ENCODE results near the gene ARHGEF16.

The ARHGEF16 gene

GRCh38 chr1:3505161-3505560 lies 50.7 kb downstream of the ARHGEF16 start:
- TF ChIP-seq CTCF (IDR thresholded peaks at IDR 0.05; ENCODE audit: low read depth, low read length, missing control alignments), result no peak
- no peak for DNase-seq (ENCODE audit: extremely low read depth, low read depth)
- no peak overlapping the region for H3K4me3 ChIP-seq (replicated peaks; ENCODE audit: low read depth, low read length)

DNA sequence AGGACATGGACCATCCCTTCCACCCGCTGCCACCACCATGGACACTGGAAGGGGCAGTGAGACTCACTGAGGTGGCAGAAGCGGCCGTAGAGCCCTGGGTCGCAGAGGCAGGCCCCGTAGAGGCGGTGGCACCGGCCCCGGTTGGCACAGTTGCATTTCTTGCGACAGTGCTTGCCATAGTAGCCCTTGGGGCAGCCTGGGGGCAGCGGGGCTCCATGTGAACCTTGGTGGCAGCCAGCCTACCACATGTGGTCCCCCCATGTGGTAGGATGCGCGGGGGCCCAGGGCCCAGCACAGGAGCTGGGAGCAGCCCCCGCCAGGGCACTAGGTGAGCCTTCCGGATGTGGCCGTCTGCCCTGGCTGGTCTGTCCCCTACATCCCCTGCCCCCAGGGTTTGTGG lies 51.6 kb downstream of the ARHGEF16 start:
- no peak for TF ChIP-seq CTCF (IDR thresholded peaks at IDR 0.05; ENCODE audit: low read depth, low read length, missing control alignments)
- no peak for DNase-seq (ENCODE audit: extremely low read depth, low read depth)
- H3K4me3 ChIP-seq (replicated peaks; ENCODE audit: low read depth, low read length), result no peak overlapping the region

DNA sequence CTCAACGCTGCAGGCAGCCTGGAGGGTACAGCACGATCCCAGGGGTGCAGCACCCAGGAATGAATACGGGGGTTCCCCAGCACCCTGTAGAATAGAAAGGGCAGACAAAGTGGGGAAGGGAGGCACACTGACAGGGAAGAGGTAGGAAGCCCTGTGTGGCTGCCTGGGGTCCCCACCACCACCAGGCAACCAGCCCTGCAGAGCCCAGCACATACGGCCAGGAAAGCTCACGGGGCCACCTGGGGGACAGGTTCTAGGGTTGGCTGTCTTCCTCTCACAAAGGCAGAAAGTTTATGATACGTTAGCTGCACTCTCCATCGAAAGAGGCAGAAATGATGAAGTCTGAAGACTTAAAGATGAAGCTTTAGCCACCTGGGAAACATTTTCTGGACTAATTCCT lies 52.5 kb downstream of the ARHGEF16 start:
- DNase-seq (ENCODE audit: extremely low read depth, low read depth), result no peak
- no peak for TF ChIP-seq CTCF (IDR thresholded peaks at IDR 0.05; ENCODE audit: low read depth, low read length, missing control alignments)

DNA sequence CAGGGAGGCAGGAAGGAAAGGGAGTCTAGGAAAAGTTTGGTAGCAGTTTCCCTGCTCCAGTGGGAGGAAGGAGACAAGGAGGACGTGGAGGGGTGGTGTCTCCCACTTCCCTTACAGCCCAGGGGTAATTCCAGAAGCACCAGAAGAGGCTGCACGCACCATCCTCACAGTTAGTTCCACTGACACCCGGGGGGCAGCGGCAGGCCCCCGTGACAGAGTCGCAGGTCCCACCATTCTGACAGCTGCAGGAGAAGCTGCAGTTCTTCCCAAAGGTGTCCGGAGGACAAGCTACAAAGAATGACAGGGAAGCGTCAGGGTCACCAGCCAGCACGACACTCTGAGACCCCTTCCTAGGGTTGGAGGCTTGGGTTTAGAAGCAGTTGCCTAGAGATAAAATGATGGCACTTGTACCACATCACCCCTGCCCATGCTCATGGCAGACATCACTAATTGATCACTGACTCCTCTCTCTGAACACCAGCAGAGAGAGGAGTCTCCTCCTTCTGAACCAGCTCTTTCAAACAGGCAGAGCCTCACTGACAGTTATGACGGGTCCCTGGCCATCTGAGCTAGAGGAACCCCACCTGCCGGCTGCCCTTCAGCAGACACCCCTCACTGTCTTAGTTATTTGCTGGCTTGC lies 53.3 kb downstream of the ARHGEF16 start:
- no peak for DNase-seq (ENCODE audit: extremely low read depth, low read depth)
- TF ChIP-seq CTCF (IDR thresholded peaks at IDR 0.05; ENCODE audit: low read depth, low read length, missing control alignments), result no peak
- no peak overlapping the region for H3K4me3 ChIP-seq (replicated peaks; ENCODE audit: low read depth, low read length)

More for the DNA sequence above, 52.5 kb downstream of the ARHGEF16 start:
- H3K4me3 ChIP-seq (replicated peaks; ENCODE audit: low read depth, low read length), result no peak overlapping the region

GRCh38 chr1:3508757-3509415 lies 54.4 kb downstream of the ARHGEF16 start:
- H3K4me3 ChIP-seq (replicated peaks; ENCODE audit: low read depth, low read length), result no peak overlapping the region
- no peak for DNase-seq (ENCODE audit: extremely low read depth, low read depth)
- TF ChIP-seq CTCF (IDR thresholded peaks at IDR 0.05; ENCODE audit: low read depth, low read length, missing control alignments), result no peak

GRCh38 chr1:3509721-3510120 lies 55.3 kb downstream of the ARHGEF16 start:
- no peak overlapping the region for H3K4me3 ChIP-seq (replicated peaks; ENCODE audit: low read depth, low read length)
- TF ChIP-seq CTCF (IDR thresholded peaks at IDR 0.05; ENCODE audit: low read depth, low read length, missing control alignments), result no peak
- no peak for DNase-seq (ENCODE audit: extremely low read depth, low read depth)
